Ovary (tissue), 9 donors: ENCODE measurements around the gene CBX1. TPM values are rescaled to one million over a fixed set of nuclear protein-coding genes. Genes with fewer than 3 reads are reported as not detected.

Source experiments
- DNase-seq, 5 donors: peaks; one replicate each; pipeline ENCODE4 v3.0.0-alpha.2; 2019 to 2020
- H3K27ac ChIP-seq, 2 donors: fragments of 200-600 bp; one replicate each; pipeline versions ENCODE4 v1.5.1 to v1.8.0; 2019 to 2022
- H3K27me3 ChIP-seq: fragments of 200-600 bp; one replicate; pipeline ENCODE4 v1.8.0; 2022
- H3K36me3 ChIP-seq: fragments of 200-600 bp; sonication (generic); one replicate; pipeline ENCODE4 v1.5.1; 2019
- H3K4me1 ChIP-seq: one replicate; pipeline ENCODE4 v1.8.1; 2013; ENCODE audit warnings: mild to moderate bottlenecking, moderate library complexity; ENCODE audit not compliant: insufficient read depth
- H3K4me3 ChIP-seq: fragments of 200-600 bp; sonication (generic); one replicate; pipeline ENCODE4 v1.5.1; 2017
- H3K9me3 ChIP-seq, 2 donors: fragments of 200-600 bp in 1 of 2; sonication (generic) in 1 of 2; one replicate each; pipeline versions ENCODE4 v1.5.1 to v1.8.1; 2013 to 2019; ENCODE audit warnings: mild to moderate bottlenecking in 1 of 2, moderate library complexity in 1 of 2
- EP300 ChIP-seq: sonication (generic); formaldehyde crosslinking; IDR thresholded peaks from one replicate; pipeline ENCODE4 v1.6.1; 2017; ENCODE audit warnings: antibody characterized with exemption
- POLR2A ChIP-seq: fragments of 450-650 bp; IDR thresholded peaks from one replicate; pipeline ENCODE4 v1.6.1; 2017; ENCODE audit warnings: antibody characterized with exemption, mild to moderate bottlenecking, moderate library complexity
- WGBS, 3 donors: extraction: QIAGEN DNeasy Blood & Tissue Kit in 1 of 3; methylation state at CpG; one replicate each; pipeline versions ENCODE4 v1.1.5 to v1.1.7; 2013 to 2017; 5-methylcytosine and 5-hydroxymethylcytosine counted together
- intact Hi-C, 4 donors: fragments of 100-400 bp; cut with DNase I; formaldehyde crosslinking; loops; one replicate each; pipeline versions ENCODE4 v1.11.0 to v1.15.1; 2022 to 2023
- polyA plus RNA-seq, 2 donors: library from polyadenylated mRNA; stranded (reverse); fragments of 200-250 nt in 1 of 2; fragments of 350-450 nt in 1 of 2; fragmentation: Illumina TruSeq in 1 of 2; extraction: RNeasy Lipid Tissue Mini Kit (QIAGEN cat#74804) in 1 of 2; gene quantifications; one replicate each; pipeline ENCODE4 v1.2.3, GENCODE V29; 2013 to 2014
- total RNA-seq, 7 donors: library from RNA; depleted of rRNA in 2 of 7; stranded (reverse); fragments of >200 nt in 2 of 7; fragmentation: NEBNext Ultra II Directional in 3 of 7; extraction: Animal tissue kit (Norgen Biotek cat#: 25700) in 3 of 7; gene quantifications; one replicate each; pipeline versions ENCODE4 v1.1.0 to v1.2.4, GENCODE V29; 2016 to 2023
- TF ChIP-seq, protein P1 (sequence below), 3 donors: fragments of 450-650 bp in 2 of 3; fragments of 200-600 bp in 1 of 3; IDR thresholded peaks; one replicate each; pipeline versions ENCODE4 v1.5.1 to v1.8.0; 2016 to 2022; ENCODE audit warnings: antibody characterized with exemption in 3 of 3, mild to moderate bottlenecking in 1 of 3
- donor health status: DM: no; HTN: no; CAD: no; lungs with moderate emphysema.
- donor health status: DM: no; HTN: no; CAD: no.
- donor health status: Bipolar disorder and iron deficiency.
- donor health status: DM: yes; HTN: yes; CAD: no.
- donor health status: DM: no; HTN: no; CAD: no.
- donor health status: DM: yes; HTN: yes; CAD: no.

CBX1 gene
- total and polyA plus RNA-seq, 9 donors, result 35.4 to 106 (median 70.0) TPM

DNA sequence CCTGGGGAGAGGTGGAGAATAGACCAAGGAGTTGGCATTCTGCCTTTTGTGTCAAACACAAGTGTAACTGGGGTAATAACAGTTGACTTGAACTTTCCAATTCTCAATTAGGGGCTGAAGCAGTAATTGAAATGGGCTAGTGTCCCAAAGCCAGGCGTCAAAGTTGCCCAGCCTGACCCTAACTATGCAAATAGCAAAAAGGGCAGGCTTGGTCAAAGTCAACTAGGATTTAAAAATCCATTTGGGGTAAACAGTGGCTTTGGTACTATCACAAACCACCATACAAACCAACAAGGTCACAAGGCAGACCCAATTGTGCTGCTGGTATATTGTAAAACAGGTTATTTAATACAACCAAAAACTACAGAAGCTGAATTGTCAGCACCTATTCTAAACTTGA is 35.1 kb downstream of the CBX1 start:
- peaks cover 7% of the 10 kb centered on the region for H3K4me1 ChIP-seq
- no peak overlapping the region for H3K4me3 ChIP-seq
- H3K27me3 ChIP-seq, result no peaks in the 10 kb centered on the region
- no peak overlapping the region for H3K27ac ChIP-seq
- H3K36me3 ChIP-seq, result no peaks in the 10 kb centered on the region
- no peak for DNase-seq
- intact Hi-C loops, result no loop called here
- no peaks in the 10 kb centered on the region for H3K9me3 ChIP-seq
- WGBS, 3 donors, result 20 to 65% (median 43%) methylated on average over 1 of the region's 1 CpG
- TF ChIP-seq EP300 (no peak), POLR2A (no peak)
- TF ChIP-seq, protein P1, sequence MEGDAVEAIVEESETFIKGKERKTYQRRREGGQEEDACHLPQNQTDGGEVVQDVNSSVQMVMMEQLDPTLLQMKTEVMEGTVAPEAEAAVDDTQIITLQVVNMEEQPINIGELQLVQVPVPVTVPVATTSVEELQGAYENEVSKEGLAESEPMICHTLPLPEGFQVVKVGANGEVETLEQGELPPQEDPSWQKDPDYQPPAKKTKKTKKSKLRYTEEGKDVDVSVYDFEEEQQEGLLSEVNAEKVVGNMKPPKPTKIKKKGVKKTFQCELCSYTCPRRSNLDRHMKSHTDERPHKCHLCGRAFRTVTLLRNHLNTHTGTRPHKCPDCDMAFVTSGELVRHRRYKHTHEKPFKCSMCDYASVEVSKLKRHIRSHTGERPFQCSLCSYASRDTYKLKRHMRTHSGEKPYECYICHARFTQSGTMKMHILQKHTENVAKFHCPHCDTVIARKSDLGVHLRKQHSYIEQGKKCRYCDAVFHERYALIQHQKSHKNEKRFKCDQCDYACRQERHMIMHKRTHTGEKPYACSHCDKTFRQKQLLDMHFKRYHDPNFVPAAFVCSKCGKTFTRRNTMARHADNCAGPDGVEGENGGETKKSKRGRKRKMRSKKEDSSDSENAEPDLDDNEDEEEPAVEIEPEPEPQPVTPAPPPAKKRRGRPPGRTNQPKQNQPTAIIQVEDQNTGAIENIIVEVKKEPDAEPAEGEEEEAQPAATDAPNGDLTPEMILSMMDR (IDR thresholded peaks at IDR 0.05), result no peak

DNA sequence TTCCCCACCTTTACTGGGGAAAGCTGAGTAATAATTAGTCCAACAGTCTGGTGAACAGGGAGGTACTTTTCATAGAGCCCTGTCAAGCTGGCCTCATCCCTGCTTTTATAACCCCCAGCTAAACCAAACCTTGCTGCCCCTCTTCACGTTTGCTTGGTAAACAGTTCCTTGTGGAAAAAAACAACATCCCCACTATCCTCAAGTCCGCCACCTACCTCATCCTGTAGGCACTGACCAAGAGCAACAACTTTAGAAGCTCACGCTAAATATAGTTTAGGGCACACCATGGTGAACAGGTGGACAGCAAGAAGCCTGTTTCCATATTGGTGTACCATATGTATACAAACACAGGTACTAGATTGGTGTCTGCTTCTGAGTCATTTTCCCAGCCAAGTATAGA is 36.6 kb downstream of the CBX1 start:
- H3K9me3 ChIP-seq, result no peaks in the 10 kb centered on the region
- no peaks in the 10 kb centered on the region for H3K36me3 ChIP-seq
- H3K4me3 ChIP-seq, result no peak overlapping the region
- TF ChIP-seq EP300, result no peak
- TF ChIP-seq POLR2A, result no peak
- 74 to 82% (median 78%) methylated on average over 3 of the region's 3 CpGs for WGBS, 3 donors
- no peak for DNase-seq
- peaks cover 10% of the 10 kb centered on the region for H3K4me1 ChIP-seq
- H3K27ac ChIP-seq, result no peak overlapping the region
- no peaks in the 10 kb centered on the region for H3K27me3 ChIP-seq
- intact Hi-C loops, result no loop called here

DNA sequence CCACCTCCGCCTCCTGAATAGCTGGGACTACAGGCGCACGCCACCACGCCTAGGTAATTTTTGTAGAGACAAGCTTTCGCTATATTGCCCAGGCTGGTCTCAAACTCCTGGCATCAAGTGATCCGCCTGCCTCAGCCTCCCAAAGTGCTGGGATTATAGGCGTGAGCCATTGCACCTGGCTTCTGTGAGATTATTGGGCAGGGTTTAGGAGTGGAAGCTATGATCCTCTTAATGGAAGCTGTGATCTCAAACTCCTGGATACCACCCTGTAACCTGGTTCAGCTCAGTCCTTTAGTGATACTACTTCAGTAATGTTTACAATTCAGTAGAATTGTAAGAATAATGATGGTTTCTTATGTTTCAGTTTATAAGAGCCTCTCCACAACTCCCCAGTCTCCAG is 39.0 kb downstream of the CBX1 start:
- TF ChIP-seq POLR2A (no peak), EP300 (no peak)
- TF ChIP-seq, protein P1 (IDR thresholded peaks at IDR 0.05), result no peak
- 93 to 95% (median 94%) methylated on average over 7 of the region's 7 CpGs for WGBS, 3 donors

DNA sequence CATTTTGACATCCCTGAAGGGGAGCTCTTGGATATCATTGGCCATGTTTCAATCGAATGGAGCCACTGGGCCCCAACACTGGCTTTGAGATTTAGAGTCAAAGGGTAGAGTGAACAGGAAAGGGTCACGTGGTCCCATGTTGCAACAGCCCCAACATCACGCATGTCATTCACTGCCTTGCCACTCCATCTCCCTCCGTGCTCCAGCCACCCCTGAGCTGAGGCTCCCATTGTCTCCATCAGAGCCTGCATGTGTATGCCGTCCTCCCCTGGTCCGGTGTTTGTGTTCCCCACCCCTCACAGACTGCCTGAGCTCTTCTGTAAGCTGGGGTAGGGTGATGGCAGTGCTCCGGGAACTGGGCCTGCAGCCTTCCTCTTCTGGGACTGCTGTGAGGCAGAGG is 41.0 kb downstream of the CBX1 start:
- H3K36me3 ChIP-seq, result no peaks in the 10 kb centered on the region
- no peak overlapping the region for H3K27ac ChIP-seq
- H3K4me3 ChIP-seq, result no peak overlapping the region
- peaks cover 3% of the 10 kb centered on the region for H3K4me1 ChIP-seq
- intact Hi-C loops, result no loop called here
- WGBS, 3 donors, result 55 to 60% (median 56%) methylated on average over 7 of the region's 7 CpGs
- H3K27me3 ChIP-seq, result no peaks in the 10 kb centered on the region
- no peaks in the 10 kb centered on the region for H3K9me3 ChIP-seq
- DNase-seq, result peak in 1 of 5 donors; percentile 27
- TF ChIP-seq EP300 (no peak), POLR2A (no peak)
- TF ChIP-seq, protein P1 (IDR thresholded peaks at IDR 0.05), result no peak

More for the DNA sequence above, 39.0 kb downstream of the CBX1 start:
- no peak for DNase-seq
- intact Hi-C loops, result no loop called here
- Histone ChIP-seq H3K4me1 (peaks cover 10% of the 10 kb centered on the region), H3K36me3 (no peaks in the 10 kb centered on the region), H3K27me3 (no peaks in the 10 kb centered on the region), H3K27ac (no peak overlapping the region), H3K4me3 (no peak overlapping the region), H3K9me3 (no peaks in the 10 kb centered on the region)

GRCh38 chr17:48059125-48059668 is 42.1 kb downstream of the CBX1 start:
- H3K4me1 ChIP-seq, result peaks cover 5% of the 10 kb centered on the region
- WGBS, 3 donors, result 81 to 87% (median 84%) methylated on average over 29 to 32 of the region's 32 CpGs

More at GRCh38 chr17:48059125-48059668, 42.1 kb downstream of the CBX1 start:
- no peaks in the 10 kb centered on the region for H3K9me3 ChIP-seq
- no peak overlapping the region for H3K27ac ChIP-seq
- no peaks in the 10 kb centered on the region for H3K36me3 ChIP-seq
- TF ChIP-seq EP300, result no peak
- no peak for TF ChIP-seq POLR2A
- TF ChIP-seq, protein P1 (IDR thresholded peaks at IDR 0.05), result no peak
- no peaks in the 10 kb centered on the region for H3K27me3 ChIP-seq
- no peak for DNase-seq
- H3K4me3 ChIP-seq, result no peak overlapping the region
- intact Hi-C loops, result no loop called here
